HG03097 (cell line): ENCODE measurements around the gene OBSCN.

Experiments
- ATAC-seq: cut with Tn5 transposase; IDR thresholded peaks from one replicate; pipeline ENCODE4 v1.9.1; 2021; ENCODE audit not compliant: unreplicated experiment, low FRiP score

Gene OBSCN

GRCh38 chr1:228284148-228284495 lies 76.3 kb downstream of the OBSCN start:
- ATAC-seq, result no peak

- no peak for ATAC-seq
Observed at GRCh38 chr1:228284521-228284920, 76.7 kb downstream of the OBSCN start.

- no peak for ATAC-seq
Observed at GRCh38 chr1:228285661-228286504, 78.0 kb downstream of the OBSCN start.

- ATAC-seq, result no peak
Observed at GRCh38 chr1:228286505-228287417, 78.9 kb downstream of the OBSCN start.

GRCh38 chr1:228287541-228288425 lies 79.9 kb downstream of the OBSCN start:
- ATAC-seq, result no peak

DNA sequence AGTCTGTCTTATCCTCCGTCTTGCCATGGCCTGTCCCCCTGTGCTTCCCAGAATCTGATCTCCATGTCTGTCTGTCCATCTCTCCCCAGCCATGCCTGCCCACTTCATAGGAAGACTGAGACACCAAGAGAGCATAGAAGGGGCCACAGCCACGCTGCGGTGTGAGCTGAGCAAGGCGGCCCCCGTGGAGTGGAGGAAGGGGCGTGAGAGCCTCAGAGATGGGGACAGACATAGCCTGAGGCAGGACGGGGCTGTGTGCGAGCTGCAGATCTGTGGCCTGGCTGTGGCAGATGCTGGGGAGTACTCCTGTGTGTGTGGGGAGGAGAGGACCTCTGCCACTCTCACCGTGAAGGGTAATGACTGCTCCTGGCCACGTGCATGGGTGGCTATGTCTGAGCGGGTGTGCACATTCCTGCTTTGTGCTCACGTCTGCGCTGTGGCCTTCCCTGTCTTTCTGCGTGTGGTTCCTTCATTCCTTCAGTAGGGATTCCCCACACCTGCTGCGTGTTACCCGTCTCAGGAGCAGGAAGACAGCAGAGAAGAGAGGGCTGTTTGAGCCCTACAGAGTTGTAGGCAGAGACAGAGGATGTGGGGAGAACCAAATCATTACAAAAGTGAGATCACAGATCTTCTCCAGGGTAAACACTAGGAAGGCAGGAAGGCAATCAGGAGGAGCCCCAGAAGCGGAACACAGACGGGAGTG lies 80.8 kb downstream of the OBSCN start:
- no peak for ATAC-seq

GRCh38 chr1:228289239-228289849 lies 81.5 kb downstream of the OBSCN start:
- no peak for ATAC-seq

GRCh38 chr1:228289996-228290881 lies 82.4 kb downstream of the OBSCN start:
- ATAC-seq, result no peak

DNA sequence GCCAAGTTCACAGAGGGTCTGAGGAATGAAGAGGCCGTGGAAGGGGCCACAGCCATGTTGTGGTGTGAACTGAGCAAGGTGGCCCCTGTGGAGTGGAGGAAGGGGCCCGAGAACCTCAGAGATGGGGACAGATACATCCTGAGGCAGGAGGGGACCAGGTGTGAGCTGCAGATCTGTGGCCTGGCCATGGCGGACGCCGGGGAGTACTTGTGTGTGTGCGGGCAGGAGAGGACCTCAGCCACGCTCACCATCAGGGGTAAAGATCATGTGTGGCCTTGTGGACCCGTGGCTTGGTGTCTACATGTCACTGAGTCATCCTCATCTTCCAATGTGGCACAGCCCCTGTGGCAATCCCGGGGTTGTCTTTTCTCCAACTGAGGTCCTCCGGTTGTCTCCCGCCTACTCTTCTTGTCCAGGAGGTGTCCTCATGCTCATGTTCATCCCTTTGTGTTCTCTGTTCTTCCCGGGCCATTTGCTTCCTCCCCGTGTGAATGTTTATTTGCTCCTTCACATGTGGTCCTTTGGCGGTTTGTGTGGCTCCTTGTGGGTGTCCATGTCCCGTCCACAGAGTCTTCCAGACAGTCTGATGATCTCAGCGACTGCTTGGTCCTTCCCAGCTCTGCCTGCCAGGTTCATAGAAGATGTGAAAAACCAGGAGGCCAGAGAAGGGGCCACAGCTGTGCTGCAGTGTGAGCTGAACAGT lies 84.2 kb downstream of the OBSCN start:
- ATAC-seq, result no peak

- ATAC-seq, result no peak
Observed at GRCh38 chr1:228292609-228292911, 84.7 kb downstream of the OBSCN start.

GRCh38 chr1:228293393-228293792 lies 85.5 kb downstream of the OBSCN start:
- ATAC-seq, result no peak

- ATAC-seq, result no peak
Observed at GRCh38 chr1:228293816-228294500, 86.1 kb downstream of the OBSCN start.

- no peak for ATAC-seq
Observed at GRCh38 chr1:228294717-228295116, 86.9 kb downstream of the OBSCN start.

DNA sequence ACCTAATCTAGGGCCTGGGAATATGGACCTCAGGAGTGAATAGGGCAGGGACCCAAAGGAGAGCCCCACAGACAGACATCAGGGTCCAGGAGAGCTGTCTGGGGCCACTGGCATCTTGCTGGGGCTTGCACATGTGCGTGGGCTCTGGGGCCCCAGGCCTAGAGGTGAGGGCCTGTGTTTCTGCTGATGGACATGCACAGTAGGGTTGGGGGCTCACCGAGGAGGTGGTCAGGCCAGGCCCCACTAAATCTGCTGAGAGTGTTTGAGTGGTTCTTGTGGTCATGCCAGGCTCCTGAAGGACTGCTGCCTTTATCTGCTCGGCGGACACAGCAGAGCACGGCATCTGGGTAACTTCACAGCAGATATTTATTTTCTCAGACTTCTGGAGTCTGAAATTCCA lies 87.4 kb downstream of the OBSCN start:
- no peak for ATAC-seq

- ATAC-seq, result no peak
Observed at GRCh38 chr1:228295981-228296380, 88.1 kb downstream of the OBSCN start.

- no peak for ATAC-seq
Observed at GRCh38 chr1:228297242-228297641, 89.4 kb downstream of the OBSCN start.

GRCh38 chr1:228297822-228298221 lies 90.0 kb downstream of the OBSCN start:
- no peak for ATAC-seq

GRCh38 chr1:228298471-228298870 lies 90.6 kb downstream of the OBSCN start:
- no peak for ATAC-seq
